ENCODE results near the gene IDNK. TPM values are rescaled to one million over a fixed set of nuclear protein-coding genes. Genes with fewer than 3 reads are reported as not detected.
A peak's percentile ranks its signal among the peaks of the same experiment; 100 is the strongest.

IDNK gene
- total RNA-seq, 2 donors from 2014 or later, result 2.8 to 3.9 TPM

DNA sequence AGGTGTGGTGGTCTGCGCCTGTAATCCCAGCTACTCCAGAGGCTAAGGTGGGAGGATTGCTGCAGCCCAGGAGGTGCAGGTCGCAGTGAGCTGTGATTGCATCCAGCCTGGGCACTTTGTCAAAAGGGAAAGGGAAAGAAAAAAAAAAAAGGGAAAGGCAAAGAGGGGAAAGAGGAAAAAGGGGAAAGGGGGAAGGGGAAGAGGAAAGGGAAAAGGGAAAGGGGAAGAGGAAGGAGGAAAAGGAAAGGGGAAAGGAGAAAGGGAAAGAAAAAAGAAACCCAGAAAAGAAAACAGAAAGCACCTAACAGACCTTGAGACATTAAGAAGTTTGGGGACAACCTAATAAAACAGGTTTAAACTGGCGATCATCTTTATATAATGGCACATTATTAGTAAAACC, 40.0 kb downstream of the IDNK start:
- H3K9me3 ChIP-seq, result no peaks in the 10 kb centered on the region
- TF ChIP-seq, protein P1, sequence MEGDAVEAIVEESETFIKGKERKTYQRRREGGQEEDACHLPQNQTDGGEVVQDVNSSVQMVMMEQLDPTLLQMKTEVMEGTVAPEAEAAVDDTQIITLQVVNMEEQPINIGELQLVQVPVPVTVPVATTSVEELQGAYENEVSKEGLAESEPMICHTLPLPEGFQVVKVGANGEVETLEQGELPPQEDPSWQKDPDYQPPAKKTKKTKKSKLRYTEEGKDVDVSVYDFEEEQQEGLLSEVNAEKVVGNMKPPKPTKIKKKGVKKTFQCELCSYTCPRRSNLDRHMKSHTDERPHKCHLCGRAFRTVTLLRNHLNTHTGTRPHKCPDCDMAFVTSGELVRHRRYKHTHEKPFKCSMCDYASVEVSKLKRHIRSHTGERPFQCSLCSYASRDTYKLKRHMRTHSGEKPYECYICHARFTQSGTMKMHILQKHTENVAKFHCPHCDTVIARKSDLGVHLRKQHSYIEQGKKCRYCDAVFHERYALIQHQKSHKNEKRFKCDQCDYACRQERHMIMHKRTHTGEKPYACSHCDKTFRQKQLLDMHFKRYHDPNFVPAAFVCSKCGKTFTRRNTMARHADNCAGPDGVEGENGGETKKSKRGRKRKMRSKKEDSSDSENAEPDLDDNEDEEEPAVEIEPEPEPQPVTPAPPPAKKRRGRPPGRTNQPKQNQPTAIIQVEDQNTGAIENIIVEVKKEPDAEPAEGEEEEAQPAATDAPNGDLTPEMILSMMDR (IDR thresholded peaks at IDR 0.05), result no peak
- H3K27ac ChIP-seq, result no peak overlapping the region
- H3K4me1 ChIP-seq, result no peaks in the 10 kb centered on the region
- H3K4me3 ChIP-seq, result no peak overlapping the region
- DNase-seq (ENCODE audit: low spot score), result no peak
- no peaks in the 10 kb centered on the region for H3K27me3 ChIP-seq
- peaks cover 64% of the 10 kb centered on the region for H3K36me3 ChIP-seq

GRCh38 chr9:83665580-83666200, 42.7 kb downstream of the IDNK start:
- DNase-seq (ENCODE audit: low spot score), result no peak
- TF ChIP-seq, protein P1 (IDR thresholded peaks at IDR 0.05), result no peak
- H3K27me3 ChIP-seq, result no peaks in the 10 kb centered on the region
- peak overlapping the region in 1 of 2 donors; percentile 29 for H3K27ac ChIP-seq
- H3K4me1 ChIP-seq, result no peaks in the 10 kb centered on the region
- peaks cover 43% of the 10 kb centered on the region for H3K36me3 ChIP-seq
- H3K4me3 ChIP-seq, result no peak overlapping the region
- H3K9me3 ChIP-seq, result no peaks in the 10 kb centered on the region

DNA sequence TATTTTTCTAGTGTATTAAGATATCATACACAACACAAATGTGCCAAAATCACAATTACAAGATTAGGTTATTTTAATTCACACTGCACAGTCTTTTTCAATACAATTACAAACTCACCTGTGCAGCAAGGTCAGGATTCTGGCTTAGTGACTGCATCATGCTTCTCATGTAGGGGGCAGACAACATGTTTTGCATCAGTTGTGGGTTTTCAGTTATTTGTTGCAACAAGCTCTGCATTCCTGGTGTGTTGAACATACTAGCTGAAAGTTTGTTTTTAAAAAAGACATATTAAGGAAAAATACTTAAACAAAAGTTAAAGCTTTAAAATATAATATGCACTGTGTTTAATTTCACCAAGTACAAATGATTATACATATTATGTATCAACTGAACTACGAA, 46.1 kb downstream of the IDNK start:
- Histone ChIP-seq H3K27ac (no peak overlapping the region), H3K9me3 (no peaks in the 10 kb centered on the region), H3K4me3 (no peak overlapping the region), H3K27me3 (no peaks in the 10 kb centered on the region), H3K4me1 (no peaks in the 10 kb centered on the region), H3K36me3 (peaks cover 25% of the 10 kb centered on the region)
- TF ChIP-seq, protein P1 (IDR thresholded peaks at IDR 0.05), result no peak
- no peak for DNase-seq (ENCODE audit: low spot score)

- no peak overlapping the region for H3K4me3 ChIP-seq
- H3K4me1 ChIP-seq, result no peaks in the 10 kb centered on the region
- H3K27ac ChIP-seq, result no peak overlapping the region
- TF ChIP-seq, protein P1 (IDR thresholded peaks at IDR 0.05), result no peak
- H3K36me3 ChIP-seq, result peaks cover 23% of the 10 kb centered on the region
- no peaks in the 10 kb centered on the region for H3K9me3 ChIP-seq
- no peak for DNase-seq (ENCODE audit: low spot score)
- no peaks in the 10 kb centered on the region for H3K27me3 ChIP-seq
Observed at GRCh38 chr9:83670381-83670780, 47.4 kb downstream of the IDNK start.

- Histone ChIP-seq H3K4me3 (no peak overlapping the region), H3K36me3 (peaks cover 29% of the 10 kb centered on the region), H3K27me3 (no peaks in the 10 kb centered on the region), H3K27ac (no peak overlapping the region), H3K4me1 (no peaks in the 10 kb centered on the region), H3K9me3 (no peaks in the 10 kb centered on the region)
- TF ChIP-seq, protein P1 (IDR thresholded peaks at IDR 0.05), result no peak
- no peak for DNase-seq (ENCODE audit: low spot score)
Observed at GRCh38 chr9:83671451-83671850, 48.5 kb downstream of the IDNK start.

GRCh38 chr9:83675466-83675865, 52.5 kb downstream of the IDNK start:
- DNase-seq (ENCODE audit: low spot score), result no peak
- H3K9me3 ChIP-seq, result no peaks in the 10 kb centered on the region
- H3K4me3 ChIP-seq, result no peak overlapping the region
- peaks cover 54% of the 10 kb centered on the region for H3K36me3 ChIP-seq
- H3K4me1 ChIP-seq, result no peaks in the 10 kb centered on the region
- no peak overlapping the region for H3K27ac ChIP-seq
- TF ChIP-seq, protein P1 (IDR thresholded peaks at IDR 0.05), result no peak
- no peaks in the 10 kb centered on the region for H3K27me3 ChIP-seq

Data from right atrium auricular region (tissue), 2 donors.